ENCODE measurements around the gene GHR. TPM values are rescaled to one million over a fixed set of nuclear protein-coding genes. Genes with fewer than 3 reads are reported as not detected.

GHR gene
- total and polyA plus RNA-seq, 7 donors, result 0.46 to 22.8 (median 9.1) TPM

GRCh38 chr5:42496397-42497156, 73.3 kb downstream of the GHR start:
- Histone ChIP-seq H3K36me3 (no peaks in the 10 kb centered on the region), H3K4me3 (no peak overlapping the region), H3K27me3 (no peaks in the 10 kb centered on the region), H3K4me1 (peaks cover 0 to 65% (median 42%) of the 10 kb centered on the region in 4 donors), H3K27ac (peak overlapping the region in 2 of 4 donors; percentile 19 to 22), H3K9me3 (no peaks in the 10 kb centered on the region)
- no peak for DNase-seq
- intact Hi-C loops (cut with DNase I), result loop anchor here (10.0 kb wide), 2 partner anchors 72 to 818 kb away; partner anchors contain the start of genes GHR and HMGCS1
- WGBS, 2 donors, result 85 to 89% methylated on average over 4 of the region's 4 CpGs
- TF ChIP-seq EP300 (IDR thresholded peaks at IDR 0.05), result no peak
- TF ChIP-seq POLR2A (IDR thresholded peaks at IDR 0.05), result no peak
- no peak for TF ChIP-seq POLR2AphosphoS5 (IDR thresholded peaks at IDR 0.05)

GRCh38 chr5:42498000-42498399, 74.8 kb downstream of the GHR start:
- Histone ChIP-seq H3K9me3 (no peaks in the 10 kb centered on the region), H3K27me3 (no peaks in the 10 kb centered on the region), H3K4me3 (no peak overlapping the region), H3K27ac (no peak overlapping the region), H3K4me1 (peaks cover 0 to 54% (median 35%) of the 10 kb centered on the region in 4 donors), H3K36me3 (no peaks in the 10 kb centered on the region)
- intact Hi-C loops (cut with DNase I), result loop anchor here (10.0 kb wide), 2 partner anchors 73 to 817 kb away; partner anchors contain the start of genes GHR and HMGCS1
- no peak for DNase-seq
- 75 to 77% methylated on average over 1 of the region's 1 CpG for WGBS, 2 donors
- TF ChIP-seq EP300 (IDR thresholded peaks at IDR 0.05) (no peak), CTCF (IDR thresholded peaks at IDR 0.05) (no peak), POLR2AphosphoS5 (IDR thresholded peaks at IDR 0.05) (no peak), POLR2A (IDR thresholded peaks at IDR 0.05) (no peak)

GRCh38 chr5:42499016-42499415, 75.8 kb downstream of the GHR start:
- no peaks in the 10 kb centered on the region for H3K9me3 ChIP-seq
- peaks cover 0 to 55% (median 31%) of the 10 kb centered on the region in 4 donors for H3K4me1 ChIP-seq
- intact Hi-C loops (cut with DNase I), result loop anchor here (10.0 kb wide), 2 partner anchors 74 to 816 kb away; partner anchors contain the start of genes GHR and HMGCS1
- H3K36me3 ChIP-seq, result no peaks in the 10 kb centered on the region
- WGBS, 2 donors, result 75 to 81% methylated on average over 3 of the region's 3 CpGs
- H3K27me3 ChIP-seq, result no peaks in the 10 kb centered on the region
- no peak overlapping the region for H3K4me3 ChIP-seq
- no peak for DNase-seq
- H3K27ac ChIP-seq, result no peak overlapping the region
- TF ChIP-seq CTCF (IDR thresholded peaks at IDR 0.05) (no peak), EP300 (IDR thresholded peaks at IDR 0.05) (no peak), POLR2A (IDR thresholded peaks at IDR 0.05) (no peak), POLR2AphosphoS5 (IDR thresholded peaks at IDR 0.05) (no peak)

GRCh38 chr5:42500003-42500599, 76.9 kb downstream of the GHR start:
- Histone ChIP-seq H3K4me3 (no peak overlapping the region), H3K9me3 (no peaks in the 10 kb centered on the region), H3K27ac (peak overlapping the region in 3 of 4 donors; percentile 21 to 34 (median 23)), H3K4me1 (peaks cover 0 to 45% (median 23%) of the 10 kb centered on the region in 4 donors), H3K27me3 (no peaks in the 10 kb centered on the region), H3K36me3 (no peaks in the 10 kb centered on the region)
- TF ChIP-seq CTCF (IDR thresholded peaks at IDR 0.05) (no peak), EP300 (IDR thresholded peaks at IDR 0.05) (no peak), POLR2A (IDR thresholded peaks at IDR 0.05) (no peak), POLR2AphosphoS5 (IDR thresholded peaks at IDR 0.05) (no peak)
- 81 to 87% methylated on average over 6 of the region's 6 CpGs for WGBS, 2 donors
- intact Hi-C loops (cut with DNase I), result no loop called here
- DNase-seq, result no peak
